HG03460 (cell line): Measurements from ENCODE around the gene MARK2.

ENCODE experiments used
- ATAC-seq: cut with Tn5 transposase; IDR thresholded peaks from one replicate; pipeline ENCODE4 v1.9.1; 2021; ENCODE audit not compliant: unreplicated experiment

MARK2 gene

DNA sequence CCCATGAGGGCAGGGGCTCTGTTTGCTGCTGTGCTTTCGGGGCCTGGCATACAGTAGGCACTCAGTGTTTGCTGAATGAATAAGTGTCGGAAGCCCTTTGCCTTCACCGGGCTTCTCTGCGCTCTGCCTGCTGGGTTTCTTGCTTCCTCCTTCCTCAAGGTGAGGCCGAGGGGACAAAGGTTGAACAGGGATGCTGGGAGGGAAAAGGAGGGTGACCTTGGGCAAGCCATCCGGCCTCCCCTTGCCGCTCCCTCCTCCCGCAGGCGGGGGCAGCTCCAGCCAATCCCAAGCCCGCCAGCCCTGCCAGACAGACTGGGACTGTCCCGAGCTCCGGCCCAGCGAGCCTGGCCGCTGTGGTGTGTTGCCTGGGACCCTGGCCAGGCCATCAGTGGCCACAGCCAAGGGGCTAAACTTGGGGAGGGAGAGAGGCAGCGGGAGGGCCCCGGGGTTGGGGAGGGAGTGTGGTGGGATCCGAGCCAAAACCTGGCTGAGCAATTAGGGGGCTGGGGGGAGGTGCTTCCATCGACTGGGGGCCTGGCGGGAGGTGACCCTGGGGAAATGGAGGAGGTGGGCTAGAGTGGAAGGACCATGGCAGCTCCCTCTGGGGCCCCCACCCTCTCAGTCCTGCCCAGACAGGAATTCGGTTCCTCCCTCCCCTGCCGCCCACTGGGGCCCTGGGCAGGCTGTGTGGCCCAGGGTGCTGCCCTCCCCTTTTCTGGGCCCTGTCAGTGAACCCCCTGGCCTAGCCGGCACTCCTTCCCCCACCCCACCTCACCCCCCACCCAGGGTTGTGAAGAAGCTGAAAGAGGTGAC is 81.4 kb downstream of the MARK2 start:
- ATAC-seq, result no peak

GRCh38 chr11:63920939-63921417 is 82.1 kb downstream of the MARK2 start:
- ATAC-seq, result no peak

GRCh38 chr11:63922673-63923192 is 83.8 kb downstream of the MARK2 start:
- ATAC-seq, result no peak

- no peak for ATAC-seq
Measured at GRCh38 chr11:63923319-63923718, 84.4 kb downstream of the MARK2 start.

- ATAC-seq, result no peak
Measured at GRCh38 chr11:63929616-63930015, 90.7 kb downstream of the MARK2 start.

DNA sequence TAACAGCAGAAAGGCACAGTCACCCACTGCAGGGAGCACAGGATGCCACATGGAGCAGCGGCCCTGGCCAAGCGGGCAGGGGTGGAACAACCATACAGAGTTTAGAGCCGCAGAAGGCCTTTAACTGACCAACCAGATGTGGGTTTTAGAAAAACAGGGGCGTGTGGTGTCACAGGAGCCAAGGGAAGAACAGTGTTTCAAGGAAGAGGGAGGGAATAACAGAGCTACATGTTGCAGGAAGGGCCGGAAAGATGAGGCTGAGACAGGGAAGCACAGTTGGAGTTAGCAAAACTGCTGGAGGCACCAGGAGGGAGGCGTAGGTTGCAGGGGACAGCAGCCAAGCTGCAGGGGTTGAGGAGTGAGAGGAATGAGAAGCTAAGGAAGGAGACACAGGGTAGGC is 92.1 kb downstream of the MARK2 start:
- ATAC-seq, result no peak

- ATAC-seq, result no peak
Measured at GRCh38 chr11:63931876-63932275, 93.0 kb downstream of the MARK2 start.

GRCh38 chr11:63933459-63933858 is 94.5 kb downstream of the MARK2 start:
- no peak for ATAC-seq

DNA sequence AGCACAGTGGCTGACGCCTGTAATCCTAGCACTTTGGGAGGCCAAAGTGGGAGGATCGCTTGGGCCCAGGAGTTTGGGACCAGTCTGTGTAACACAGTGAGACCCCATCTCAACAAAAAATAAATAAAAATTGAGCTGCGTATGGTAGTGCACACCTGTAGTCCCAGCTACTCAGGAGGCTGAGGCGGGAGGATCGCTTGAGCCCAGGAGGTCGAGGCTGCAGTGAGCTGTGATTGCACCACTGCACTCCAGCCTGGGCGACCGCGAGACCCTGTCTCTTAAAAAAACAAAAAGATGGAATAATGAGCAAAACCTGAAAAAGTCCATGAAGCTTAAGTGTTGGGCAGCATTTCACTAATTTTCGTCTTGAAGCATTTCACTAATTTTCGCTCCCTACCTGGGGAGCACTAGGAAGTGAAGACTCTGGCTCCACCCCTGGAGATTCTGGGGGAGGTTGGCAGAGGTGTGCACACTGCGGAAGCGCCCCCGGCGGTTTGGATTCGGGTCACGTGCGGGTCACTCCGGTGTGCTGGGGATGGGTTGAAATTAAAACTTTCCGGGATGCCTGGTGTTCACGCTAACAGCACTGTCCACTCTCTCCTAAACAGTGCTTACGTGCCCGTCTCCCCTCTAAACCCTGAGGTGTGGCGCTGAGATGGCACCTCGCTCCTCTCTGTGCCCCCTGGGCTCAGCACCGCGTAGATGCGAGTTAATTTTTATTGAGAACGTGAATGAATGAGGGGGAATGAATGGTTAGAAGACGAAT is 99.0 kb downstream of the MARK2 start:
- ATAC-seq, result peak; percentile 9

DNA sequence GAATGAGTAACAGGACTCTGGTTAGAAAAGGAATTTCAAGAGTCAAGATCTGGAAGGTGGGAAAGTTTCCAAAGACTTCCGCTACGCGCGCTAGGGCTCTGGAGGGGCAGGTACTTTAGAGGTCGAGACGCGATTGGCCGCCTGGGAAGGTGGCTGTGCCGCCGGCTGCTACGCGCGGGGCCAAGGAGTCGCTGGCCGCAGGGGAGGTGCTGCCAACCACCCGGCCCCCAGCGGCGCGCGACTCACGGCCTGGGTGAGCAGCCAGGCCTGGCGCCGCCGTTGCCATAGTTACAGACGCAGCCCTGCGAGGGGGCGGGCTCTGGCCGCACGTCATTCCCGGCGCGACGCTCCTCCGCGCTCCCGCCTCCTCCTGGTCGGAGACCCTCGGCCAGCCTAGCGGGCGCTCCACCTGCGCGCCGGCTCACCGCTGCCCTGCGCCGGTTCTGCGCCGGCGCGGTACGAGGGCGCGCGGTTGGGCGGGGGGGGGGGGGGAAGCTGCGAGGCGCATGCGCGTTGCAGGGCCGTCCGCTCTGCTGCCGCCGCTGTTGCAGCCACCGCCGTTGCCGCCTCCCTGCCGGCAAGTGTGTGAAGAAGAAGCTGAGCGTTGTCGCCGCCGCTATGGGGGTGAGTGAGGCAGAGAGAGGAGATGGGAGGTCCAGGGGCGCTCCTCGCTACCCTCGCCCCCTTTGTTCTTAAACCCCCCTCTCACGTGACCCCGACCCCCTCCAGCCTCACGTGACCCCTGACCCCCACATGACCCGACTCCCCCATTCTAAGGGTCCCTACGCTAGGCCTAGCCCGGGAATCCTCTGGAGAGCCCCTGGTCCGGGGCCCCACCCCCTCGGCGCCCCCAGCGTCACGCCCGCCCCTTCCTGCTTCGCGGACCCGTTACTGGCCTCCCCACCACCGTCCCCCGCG is 99.8 kb downstream of the MARK2 start, which contains the start of gene NAA40:
Gene NAA40 (plus strand): TSS at position 524 of the 918 bp plus-strand sequence. CDS start 95 bp downstream, at position 619.
- ATAC-seq, result peak; percentile 89

DNA sequence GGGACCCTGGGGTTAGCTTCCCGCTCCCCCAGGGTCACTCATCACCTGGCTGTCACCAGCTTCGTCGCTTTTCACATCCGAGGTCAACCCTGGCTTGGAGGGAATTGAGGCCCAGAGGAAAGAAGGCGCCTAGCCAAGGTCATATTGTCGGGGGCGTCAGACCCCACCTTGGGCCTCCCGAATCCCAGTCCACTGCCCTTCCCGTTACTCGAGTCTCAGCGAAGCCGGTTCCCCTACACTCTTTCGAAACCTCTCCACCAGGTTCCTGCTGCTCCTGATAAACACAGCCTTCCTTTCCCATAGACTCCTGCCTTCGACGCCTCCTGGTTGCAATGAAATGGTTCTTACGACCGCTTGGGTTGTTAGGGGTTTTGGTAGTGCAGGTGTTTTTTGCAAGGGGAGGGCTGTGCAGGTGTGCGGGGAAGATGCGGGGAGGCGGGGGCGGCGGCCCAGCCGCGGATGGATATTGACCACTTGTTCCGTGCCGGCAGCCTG is 100.5 kb downstream of the MARK2 start:
- no peak for ATAC-seq

DNA sequence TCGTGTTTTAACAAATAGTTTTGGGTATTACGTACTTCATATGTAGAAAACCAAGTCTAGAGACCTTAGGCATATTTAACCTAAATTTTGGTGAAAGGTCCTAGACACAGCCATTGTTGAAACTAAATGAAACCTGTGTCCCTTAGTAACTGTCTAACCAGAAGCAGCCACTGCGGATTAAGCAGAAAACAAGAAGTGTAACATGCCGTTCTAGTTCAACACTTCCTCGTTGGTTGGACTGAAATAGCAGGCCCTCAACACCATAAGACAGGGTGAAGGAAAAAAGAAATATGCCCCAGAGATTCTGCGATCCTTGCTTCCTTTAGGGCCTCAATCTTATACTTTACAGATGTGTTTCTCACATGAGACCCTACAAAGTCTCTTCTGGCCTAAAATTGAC is 101.9 kb downstream of the MARK2 start:
- ATAC-seq, result no peak

- no peak for ATAC-seq
Measured at GRCh38 chr11:63941901-63942300, 103.0 kb downstream of the MARK2 start.

- no peak for ATAC-seq
Measured at GRCh38 chr11:63942803-63943202, 103.9 kb downstream of the MARK2 start.

DNA sequence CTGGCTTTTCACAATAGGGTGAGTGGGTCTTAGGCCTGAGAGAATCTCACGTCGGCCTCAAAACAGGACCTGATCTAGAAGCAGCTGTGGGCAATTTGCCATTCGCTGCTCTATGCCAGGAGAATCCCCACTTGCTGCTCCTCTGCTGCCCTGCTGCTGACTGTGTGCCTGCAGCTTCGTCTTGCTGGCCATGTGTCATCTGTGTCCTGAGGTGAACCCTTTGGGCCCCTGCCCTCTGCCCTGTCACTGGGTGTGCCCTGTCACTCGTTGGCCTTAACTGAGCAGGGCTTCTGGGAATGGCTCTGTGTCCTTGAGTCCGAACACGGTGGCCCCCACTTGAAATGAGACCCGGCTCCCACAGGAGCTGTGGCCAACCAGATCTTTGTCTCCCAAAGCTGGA is 106.1 kb downstream of the MARK2 start:
- ATAC-seq, result no peak

DNA sequence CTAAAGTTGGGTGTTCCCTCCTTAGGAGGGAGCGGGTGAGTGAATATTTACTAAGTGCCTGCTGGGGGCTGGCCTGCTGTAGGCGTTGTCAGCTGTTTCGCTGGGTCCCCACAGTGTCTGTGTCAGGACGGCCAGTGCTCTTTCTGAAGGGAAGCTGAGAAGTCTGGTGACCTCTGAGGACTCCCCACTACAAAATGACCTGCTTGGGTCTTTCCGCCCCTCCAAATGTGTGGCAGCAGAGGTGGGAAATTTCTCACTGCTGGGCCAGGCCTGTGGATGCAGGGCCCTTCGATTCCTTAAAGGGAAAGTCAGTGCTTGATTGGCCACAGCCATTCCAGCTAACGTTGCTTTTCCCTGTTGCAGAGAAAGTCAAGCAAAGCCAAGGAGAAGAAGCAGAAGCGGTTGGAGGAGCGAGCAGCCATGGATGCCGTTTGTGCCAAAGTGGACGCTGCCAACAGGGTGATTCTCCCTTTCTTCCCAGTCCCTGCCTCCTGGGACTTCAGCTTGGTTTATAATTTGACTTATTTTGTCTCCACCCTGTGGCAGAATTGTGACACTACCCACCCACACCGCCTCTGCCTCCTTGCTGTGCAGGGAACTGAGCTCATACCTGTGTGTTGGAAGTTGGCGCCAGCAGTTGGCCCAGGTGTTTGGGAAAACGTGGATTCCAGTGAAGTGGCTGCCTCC is 106.7 kb downstream of the MARK2 start:
- no peak for ATAC-seq

DNA sequence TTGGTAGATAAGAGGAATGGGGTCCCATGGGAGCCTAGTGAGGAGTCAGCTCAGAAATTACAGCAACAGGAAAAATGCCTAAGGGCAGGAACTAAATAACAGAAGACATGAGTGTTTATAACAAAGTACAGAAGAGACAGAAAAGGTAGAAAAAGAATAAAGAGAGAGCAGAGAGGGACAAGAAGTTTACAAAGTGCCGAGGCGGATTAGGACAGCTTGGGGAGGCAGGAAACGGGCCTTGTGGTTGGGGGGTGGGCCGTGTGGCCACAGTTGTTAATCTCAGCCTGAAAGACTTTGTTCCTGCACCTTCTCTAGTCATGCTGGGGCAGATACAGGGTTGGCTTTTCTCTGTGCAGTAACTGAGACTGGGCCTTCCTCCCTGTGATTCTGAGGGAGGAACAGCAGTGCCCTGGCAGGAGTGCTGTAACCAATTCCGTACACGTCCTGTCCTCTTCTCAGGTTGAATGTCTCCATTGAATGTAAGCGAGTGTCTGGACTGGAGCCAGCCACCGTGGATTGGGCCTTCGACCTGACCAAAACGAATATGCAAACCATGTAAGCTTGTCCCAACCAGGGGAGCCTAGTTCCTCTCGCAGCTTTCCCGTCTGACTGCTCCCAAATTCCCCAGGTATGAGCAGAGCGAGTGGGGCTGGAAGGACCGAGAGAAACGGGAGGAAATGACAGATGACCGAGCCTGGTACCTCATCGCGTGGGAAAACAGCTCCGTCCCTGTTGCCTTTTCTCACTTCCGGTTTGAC is 113.0 kb downstream of the MARK2 start:
- no peak for ATAC-seq

DNA sequence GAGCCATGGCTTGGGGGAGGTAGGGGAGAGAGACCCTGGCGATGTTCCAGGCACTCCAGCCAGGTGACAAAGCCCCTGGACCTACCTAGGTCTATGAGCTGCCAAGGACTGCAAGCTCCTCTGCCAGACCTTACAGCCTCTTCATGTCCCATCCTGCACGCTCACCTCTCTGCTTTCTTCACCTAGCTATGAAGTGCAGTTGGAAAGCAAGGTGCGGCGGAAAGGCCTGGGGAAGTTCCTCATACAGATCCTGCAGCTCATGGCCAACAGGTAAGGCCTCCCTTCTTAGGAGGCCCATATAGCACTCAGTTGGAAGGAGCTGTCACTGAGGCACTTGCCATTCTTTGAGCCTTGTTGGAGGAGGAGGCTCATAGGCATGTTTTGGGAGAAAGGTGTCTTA is 113.7 kb downstream of the MARK2 start:
- no peak for ATAC-seq

DNA sequence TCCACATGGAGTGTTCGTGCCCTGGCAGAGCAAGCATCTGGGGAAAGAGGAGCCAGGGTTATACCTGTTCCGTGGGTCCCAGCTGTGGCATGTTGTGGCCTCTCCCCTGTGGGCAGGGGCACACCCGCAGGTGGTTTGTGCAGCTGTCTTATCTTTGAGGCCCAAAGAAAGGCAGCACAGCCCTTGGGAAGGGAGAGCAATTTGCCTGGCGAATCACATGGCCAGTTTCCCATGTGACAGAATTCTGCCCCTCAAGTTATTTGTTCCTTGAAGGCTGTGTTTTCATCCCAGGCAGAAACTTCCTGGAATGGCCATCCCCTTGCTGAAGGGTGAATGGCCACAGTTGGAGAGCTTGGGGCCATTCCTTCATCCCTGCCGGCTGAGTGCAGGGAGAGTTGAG is 119.1 kb downstream of the MARK2 start:
- no peak for ATAC-seq
